Transverse colon (tissue), 1 donor: ENCODE data around the gene PKNOX1.

Experiments used
- EP300 ChIP-seq: sonication (generic); formaldehyde crosslinking; IDR thresholded peaks from one replicate; pipeline ENCODE4 v1.6.1; 2017; ENCODE audit warnings: antibody characterized with exemption, low read depth
- POLR2A ChIP-seq: fragments of 450-650 bp; IDR thresholded peaks from one replicate; pipeline ENCODE4 v1.6.1; 2016; ENCODE audit warnings: antibody characterized with exemption, mild to moderate bottlenecking, moderate library complexity

DNA sequence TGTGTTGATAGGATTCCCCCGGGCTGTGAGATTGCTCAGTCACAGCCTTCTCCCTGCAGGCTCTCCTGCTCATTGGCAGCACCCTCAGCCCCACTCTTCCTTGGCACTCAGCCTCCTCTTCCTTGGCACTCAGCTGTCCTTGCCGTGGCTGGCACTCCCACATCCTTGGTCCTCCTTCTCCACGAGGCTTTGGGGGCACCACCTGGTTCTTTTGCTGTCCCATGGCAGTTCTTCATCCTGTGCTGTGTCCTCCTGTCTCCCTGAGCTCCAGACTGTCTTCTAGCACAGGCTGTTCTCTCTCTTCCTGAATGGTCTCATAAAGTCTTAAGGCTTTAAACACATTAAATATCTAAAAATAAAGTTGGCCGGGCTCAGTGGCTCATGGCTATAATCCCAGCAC is 27.0 kb downstream of the PKNOX1 start:
- TF ChIP-seq POLR2A (no peak), EP300 (no peak)
